Measurements from ENCODE around the gene KCNS1.

DNA sequence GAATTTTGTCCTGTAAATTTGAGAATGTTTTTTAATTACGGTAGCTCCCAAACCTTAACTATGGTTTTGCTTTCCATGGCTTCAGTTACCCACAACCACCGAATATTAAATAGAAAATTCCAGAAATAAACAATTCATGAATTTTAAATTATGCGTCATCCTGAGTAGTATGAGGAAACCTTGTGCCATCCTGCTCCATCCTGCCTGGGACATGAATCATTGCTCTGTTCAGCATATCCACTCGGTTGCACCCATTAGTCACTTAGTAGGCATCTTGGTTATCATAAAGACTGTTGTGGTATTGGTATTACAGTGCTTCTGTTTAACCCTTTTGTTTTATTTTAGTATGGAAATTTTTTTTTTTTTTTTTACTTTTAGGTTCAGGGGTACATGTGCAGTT, 39.7 kb downstream of the KCNS1 start:
- TF ChIP-seq, protein P1, sequence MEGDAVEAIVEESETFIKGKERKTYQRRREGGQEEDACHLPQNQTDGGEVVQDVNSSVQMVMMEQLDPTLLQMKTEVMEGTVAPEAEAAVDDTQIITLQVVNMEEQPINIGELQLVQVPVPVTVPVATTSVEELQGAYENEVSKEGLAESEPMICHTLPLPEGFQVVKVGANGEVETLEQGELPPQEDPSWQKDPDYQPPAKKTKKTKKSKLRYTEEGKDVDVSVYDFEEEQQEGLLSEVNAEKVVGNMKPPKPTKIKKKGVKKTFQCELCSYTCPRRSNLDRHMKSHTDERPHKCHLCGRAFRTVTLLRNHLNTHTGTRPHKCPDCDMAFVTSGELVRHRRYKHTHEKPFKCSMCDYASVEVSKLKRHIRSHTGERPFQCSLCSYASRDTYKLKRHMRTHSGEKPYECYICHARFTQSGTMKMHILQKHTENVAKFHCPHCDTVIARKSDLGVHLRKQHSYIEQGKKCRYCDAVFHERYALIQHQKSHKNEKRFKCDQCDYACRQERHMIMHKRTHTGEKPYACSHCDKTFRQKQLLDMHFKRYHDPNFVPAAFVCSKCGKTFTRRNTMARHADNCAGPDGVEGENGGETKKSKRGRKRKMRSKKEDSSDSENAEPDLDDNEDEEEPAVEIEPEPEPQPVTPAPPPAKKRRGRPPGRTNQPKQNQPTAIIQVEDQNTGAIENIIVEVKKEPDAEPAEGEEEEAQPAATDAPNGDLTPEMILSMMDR (conservative IDR thresholded peaks at IDR 0.05; ENCODE audit: low read depth in 2 of 2): no peak
- no peak for TF ChIP-seq ZNF331 (CRISPR knock-in tag; IDR thresholded peaks at IDR 0.05; ENCODE audit: low read depth)
- TF ChIP-seq, protein P2, sequence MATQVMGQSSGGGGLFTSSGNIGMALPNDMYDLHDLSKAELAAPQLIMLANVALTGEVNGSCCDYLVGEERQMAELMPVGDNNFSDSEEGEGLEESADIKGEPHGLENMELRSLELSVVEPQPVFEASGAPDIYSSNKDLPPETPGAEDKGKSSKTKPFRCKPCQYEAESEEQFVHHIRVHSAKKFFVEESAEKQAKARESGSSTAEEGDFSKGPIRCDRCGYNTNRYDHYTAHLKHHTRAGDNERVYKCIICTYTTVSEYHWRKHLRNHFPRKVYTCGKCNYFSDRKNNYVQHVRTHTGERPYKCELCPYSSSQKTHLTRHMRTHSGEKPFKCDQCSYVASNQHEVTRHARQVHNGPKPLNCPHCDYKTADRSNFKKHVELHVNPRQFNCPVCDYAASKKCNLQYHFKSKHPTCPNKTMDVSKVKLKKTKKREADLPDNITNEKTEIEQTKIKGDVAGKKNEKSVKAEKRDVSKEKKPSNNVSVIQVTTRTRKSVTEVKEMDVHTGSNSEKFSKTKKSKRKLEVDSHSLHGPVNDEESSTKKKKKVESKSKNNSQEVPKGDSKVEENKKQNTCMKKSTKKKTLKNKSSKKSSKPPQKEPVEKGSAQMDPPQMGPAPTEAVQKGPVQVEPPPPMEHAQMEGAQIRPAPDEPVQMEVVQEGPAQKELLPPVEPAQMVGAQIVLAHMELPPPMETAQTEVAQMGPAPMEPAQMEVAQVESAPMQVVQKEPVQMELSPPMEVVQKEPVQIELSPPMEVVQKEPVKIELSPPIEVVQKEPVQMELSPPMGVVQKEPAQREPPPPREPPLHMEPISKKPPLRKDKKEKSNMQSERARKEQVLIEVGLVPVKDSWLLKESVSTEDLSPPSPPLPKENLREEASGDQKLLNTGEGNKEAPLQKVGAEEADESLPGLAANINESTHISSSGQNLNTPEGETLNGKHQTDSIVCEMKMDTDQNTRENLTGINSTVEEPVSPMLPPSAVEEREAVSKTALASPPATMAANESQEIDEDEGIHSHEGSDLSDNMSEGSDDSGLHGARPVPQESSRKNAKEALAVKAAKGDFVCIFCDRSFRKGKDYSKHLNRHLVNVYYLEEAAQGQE (IDR thresholded peaks at IDR 0.05; ENCODE audit: unreplicated experiment): no peak
- TF ChIP-seq EZH2phosphoT487 (IDR thresholded peaks at IDR 0.05; ENCODE audit: unreplicated experiment): no peak
- no peak for TF ChIP-seq EZH2 (IDR thresholded peaks at IDR 0.05; ENCODE audit: low read depth, unreplicated experiment)
- no peak for TF ChIP-seq POLR2AphosphoS5 (IDR thresholded peaks at IDR 0.05; ENCODE audit: low read depth)
- TF ChIP-seq ZNF114 (CRISPR knock-in tag; IDR thresholded peaks at IDR 0.05): no peak

All from GM23338 (cell line).